ENCODE results near the gene GOLGA8R. TPM values are rescaled to one million over a fixed set of nuclear protein-coding genes. Genes with fewer than 3 reads are reported as not detected.
A peak's percentile ranks its signal among the peaks of the same experiment; 100 is the strongest.
"Not testable (repeated sequence)": the region's sequence is repeated elsewhere in the genome, so short reads cannot be mapped to it uniquely, and the experiment has no call there.

The GOLGA8R gene
- total and polyA plus RNA-seq, 2 donors (not counting 1 experiment from before 2014, with no cell fraction given), result 2.0 to 4.8 TPM

- POLR2A ChIA-PET, result not testable (repeated sequence)
- no CpG with 5 or more reads among the region's 6 CpGs for WGBS (ENCODE audit: insufficient coverage)
These were observed 15.1 kb downstream of the GOLGA8R start for GRCh38 chr15:30398988-30399387.

GRCh38 chr15:30393664-30393991 lies 20.4 kb downstream of the GOLGA8R start:
- H3K4me1 Mint-ChIP-seq; H3K4me3 Mint-ChIP-seq; H2AFZ ChIP-seq (ENCODE audit: insufficient read depth, low read depth, low read length, poor library complexity, severe bottlenecking): not testable (repeated sequence)

More at GRCh38 chr15:30398988-30399387, 15.1 kb downstream of the GOLGA8R start:
- H3K9me3 Mint-ChIP-seq (ENCODE audit: insufficient read depth); H3K4me1 ChIP-seq (ENCODE audit: control insufficient read depth in 2 of 2, insufficient read depth in 2 of 2, low read length in 2 of 2); H2AFZ ChIP-seq (ENCODE audit: insufficient read depth, low read depth, low read length, poor library complexity, severe bottlenecking); H3K27me3 Mint-ChIP-seq; H3K9me3 ChIP-seq (ENCODE audit: control extremely low read depth in 1 of 3, control insufficient read depth in 2 of 3, insufficient read depth in 1 of 3, low read length in 2 of 3); H3K4me3 Mint-ChIP-seq; H3K4me3 ChIP-seq (ENCODE audit: control extremely low read depth in 1 of 5, extremely low read depth in 1 of 5, insufficient read depth in 1 of 5, low read depth in 2 of 5, low read length in 4 of 5); H3K9ac ChIP-seq (ENCODE audit: low read length); H3K4me2 ChIP-seq (replicated peaks; ENCODE audit: low read depth, low read length, poor library complexity, severe bottlenecking); H3K79me2 ChIP-seq (ENCODE audit: control insufficient read depth, insufficient read depth, low read length); H4K20me1 ChIP-seq (ENCODE audit: control insufficient read depth, insufficient read depth, low read length, poor library complexity, severe bottlenecking); H3K4me1 Mint-ChIP-seq; intact Hi-C loops (cut with micrococcal nuclease); H3K27ac Mint-ChIP-seq; DNase-seq; H3K27me3 ChIP-seq (replicated peaks in 1 of 4; ENCODE audit: control extremely low read depth in 1 of 4, control insufficient read depth in 3 of 4, insufficient read depth in 4 of 4, low read length in 3 of 4); CTCF ChIA-PET; H3K36me3 ChIP-seq (replicated peaks in 1 of 2; ENCODE audit: control extremely low read depth in 1 of 2, control insufficient read depth in 1 of 2, extremely low read depth in 1 of 2, insufficient read depth in 2 of 2, low read length in 1 of 2); H3K27ac ChIP-seq (ENCODE audit: low read length in 2 of 2): not testable (repeated sequence)
- ATAC-seq (ENCODE audit: low read depth), result peak; percentile 58

GRCh38 chr15:30392766-30393663 lies 21.0 kb downstream of the GOLGA8R start, which contains the start of gene CHRFAM7A:
Gene CHRFAM7A, minus strand, starts transcription at chr15:30393540. Its CDS starts 10,189 bp downstream, at chr15:30383351.
- H3K79me2 ChIP-seq (ENCODE audit: control insufficient read depth, insufficient read depth, low read length); H3K4me1 ChIP-seq (ENCODE audit: control insufficient read depth in 2 of 2, insufficient read depth in 2 of 2, low read length in 2 of 2); H3K27me3 ChIP-seq (replicated peaks in 1 of 4; ENCODE audit: control extremely low read depth in 1 of 4, control insufficient read depth in 3 of 4, insufficient read depth in 4 of 4, low read length in 3 of 4); H3K9me3 ChIP-seq (ENCODE audit: control extremely low read depth in 1 of 3, control insufficient read depth in 2 of 3, insufficient read depth in 1 of 3, low read length in 2 of 3); POLR2A ChIA-PET; intact Hi-C loops (cut with micrococcal nuclease); H3K4me2 ChIP-seq (replicated peaks; ENCODE audit: low read depth, low read length, poor library complexity, severe bottlenecking); H3K27ac Mint-ChIP-seq; H3K27ac ChIP-seq (ENCODE audit: low read length in 2 of 2); H4K20me1 ChIP-seq (ENCODE audit: control insufficient read depth, insufficient read depth, low read length, poor library complexity, severe bottlenecking); H3K4me3 Mint-ChIP-seq; H3K9me3 Mint-ChIP-seq (ENCODE audit: insufficient read depth); CTCF ChIA-PET; H2AFZ ChIP-seq (ENCODE audit: insufficient read depth, low read depth, low read length, poor library complexity, severe bottlenecking); H3K27me3 Mint-ChIP-seq; H3K4me1 Mint-ChIP-seq; DNase-seq; H3K9ac ChIP-seq (ENCODE audit: low read length); H3K36me3 ChIP-seq (replicated peaks in 1 of 2; ENCODE audit: control extremely low read depth in 1 of 2, control insufficient read depth in 1 of 2, extremely low read depth in 1 of 2, insufficient read depth in 2 of 2, low read length in 1 of 2): not testable (repeated sequence)
- H3K4me3 ChIP-seq (ENCODE audit: control extremely low read depth in 1 of 5, extremely low read depth in 1 of 5, insufficient read depth in 1 of 5, low read depth in 2 of 5, low read length in 4 of 5), result peak within 1 kb of the TSS in 1 of 5 experiments; percentile 23
- no CpG with 5 or more reads among the region's 74 CpGs for WGBS (ENCODE audit: insufficient coverage)
- ATAC-seq (ENCODE audit: low read depth), result peak; percentile 68

More at GRCh38 chr15:30393664-30393991, 20.4 kb downstream of the GOLGA8R start:
- H3K9ac ChIP-seq (ENCODE audit: low read length); H3K27me3 ChIP-seq (replicated peaks in 1 of 4; ENCODE audit: control extremely low read depth in 1 of 4, control insufficient read depth in 3 of 4, insufficient read depth in 4 of 4, low read length in 3 of 4); H3K79me2 ChIP-seq (ENCODE audit: control insufficient read depth, insufficient read depth, low read length); intact Hi-C loops (cut with micrococcal nuclease); H3K36me3 ChIP-seq (replicated peaks in 1 of 2; ENCODE audit: control extremely low read depth in 1 of 2, control insufficient read depth in 1 of 2, extremely low read depth in 1 of 2, insufficient read depth in 2 of 2, low read length in 1 of 2); CTCF ChIA-PET; H3K4me3 ChIP-seq (ENCODE audit: control extremely low read depth in 1 of 5, extremely low read depth in 1 of 5, insufficient read depth in 1 of 5, low read depth in 2 of 5, low read length in 4 of 5); H3K27me3 Mint-ChIP-seq; H3K27ac Mint-ChIP-seq; H3K27ac ChIP-seq (ENCODE audit: low read length in 2 of 2); H4K20me1 ChIP-seq (ENCODE audit: control insufficient read depth, insufficient read depth, low read length, poor library complexity, severe bottlenecking); H3K4me2 ChIP-seq (replicated peaks; ENCODE audit: low read depth, low read length, poor library complexity, severe bottlenecking); H3K4me1 ChIP-seq (ENCODE audit: control insufficient read depth in 2 of 2, insufficient read depth in 2 of 2, low read length in 2 of 2); H3K9me3 ChIP-seq (ENCODE audit: control extremely low read depth in 1 of 3, control insufficient read depth in 2 of 3, insufficient read depth in 1 of 3, low read length in 2 of 3); DNase-seq; H3K9me3 Mint-ChIP-seq (ENCODE audit: insufficient read depth); POLR2A ChIA-PET: not testable (repeated sequence)
- no CpG with 5 or more reads among the region's 23 CpGs for WGBS (ENCODE audit: insufficient coverage)
- ATAC-seq (ENCODE audit: low read depth), result peak; percentile 41

GRCh38 chr15:30386318-30386887 lies 27.7 kb downstream of the GOLGA8R start:
- H3K9ac ChIP-seq (ENCODE audit: low read length); H3K4me3 ChIP-seq (ENCODE audit: control extremely low read depth in 1 of 5, extremely low read depth in 1 of 5, insufficient read depth in 1 of 5, low read depth in 2 of 5, low read length in 4 of 5); H3K4me2 ChIP-seq (replicated peaks; ENCODE audit: low read depth, low read length, poor library complexity, severe bottlenecking); H3K4me3 Mint-ChIP-seq; H3K27ac ChIP-seq (ENCODE audit: low read length in 2 of 2); H3K9me3 Mint-ChIP-seq (ENCODE audit: insufficient read depth); H3K27me3 ChIP-seq (replicated peaks in 1 of 4; ENCODE audit: control extremely low read depth in 1 of 4, control insufficient read depth in 3 of 4, insufficient read depth in 4 of 4, low read length in 3 of 4); DNase-seq; intact Hi-C loops (cut with micrococcal nuclease); H3K36me3 ChIP-seq (replicated peaks in 1 of 2; ENCODE audit: control extremely low read depth in 1 of 2, control insufficient read depth in 1 of 2, extremely low read depth in 1 of 2, insufficient read depth in 2 of 2, low read length in 1 of 2); H3K27ac Mint-ChIP-seq; H3K9me3 ChIP-seq (ENCODE audit: control extremely low read depth in 1 of 3, control insufficient read depth in 2 of 3, insufficient read depth in 1 of 3, low read length in 2 of 3); POLR2A ChIA-PET; H3K4me1 Mint-ChIP-seq; CTCF ChIA-PET; H4K20me1 ChIP-seq (ENCODE audit: control insufficient read depth, insufficient read depth, low read length, poor library complexity, severe bottlenecking); H3K4me1 ChIP-seq (ENCODE audit: control insufficient read depth in 2 of 2, insufficient read depth in 2 of 2, low read length in 2 of 2); ATAC-seq (ENCODE audit: low read depth); H2AFZ ChIP-seq (ENCODE audit: insufficient read depth, low read depth, low read length, poor library complexity, severe bottlenecking); H3K79me2 ChIP-seq (ENCODE audit: control insufficient read depth, insufficient read depth, low read length); H3K27me3 Mint-ChIP-seq: not testable (repeated sequence)
- no CpG with 5 or more reads among the region's 6 CpGs for WGBS (ENCODE audit: insufficient coverage)
